GM12878 (cell line): Measurements from ENCODE around the gene DTD2. TPM values are rescaled to one million over a fixed set of nuclear protein-coding genes. Genes with fewer than 3 reads are reported as not detected.
"Not testable (repeated sequence)": the region's sequence is repeated elsewhere in the genome, so short reads cannot be mapped to it uniquely, and the experiment has no call there.

ENCODE experiments used
- ATAC-seq: fragments of 200-7000 bp; cut with Tn5 transposase; 3 replicates; pipeline ENCODE4 v1.9.1; 2020; ENCODE audit warnings: mild to moderate bottlenecking, moderate library complexity
- BruUV-seq: library from RNA; stranded (reverse); fragments of 400-500 nt; replicated peaks from 2 replicates; lab custom pipeline; 2021; lab: Mats Ljungman, UMichigan
- CTCF ChIA-PET: fragments of 300-600 bp; sonication (Branson Sonifier 250); formaldehyde crosslinking; extraction: SDS; loops from one replicate; lab custom pipeline; 2021; ENCODE audit warnings: inconsistent platforms; lab: Yijun Ruan, JAX
- POLR2A ChIA-PET: fragments of 350-600 bp; formaldehyde crosslinking; extraction: SDS; loops from one replicate; lab custom pipeline; 2021; ENCODE audit warnings: inconsistent platforms; lab: Charles Lee
- RAD21 ChIA-PET: fragments of 300-600 bp; sonication (Branson Sonifier 250); formaldehyde crosslinking; loops from one replicate; lab custom pipeline; 2023; ENCODE audit warnings: antibody characterized with exemption; ENCODE audit not compliant: unreplicated experiment; lab: Charles Lee
- SMC1A ChIA-PET: fragments of 300-600 bp; sonication (Branson Sonifier 250); formaldehyde crosslinking; loops from one replicate; lab custom pipeline; 2023; ENCODE audit not compliant: unreplicated experiment, uncharacterized antibody; lab: Charles Lee
- DNase-seq: peaks from one replicate; pipeline ENCODE4 v3.0.0-alpha.2; 2011; ENCODE audit warnings: low read depth, low spot score
- FAIRE-seq: peaks from 3 replicates; lab custom pipeline; 2011; peaks lifted over from hg19 to GRCh38; lab: Jason Lieb, UNC
- H2AFZ ChIP-seq: 2 replicates; pipeline ENCODE4 v1.6.0; 2011; ENCODE audit warnings: low read depth, low read length, control low read depth; ENCODE audit not compliant: control insufficient read depth
- H3K27ac ChIP-seq: 2 replicates; pipeline ENCODE4 v1.5.1; 2011; ENCODE audit warnings: control low read depth; ENCODE audit not compliant: control insufficient read depth, insufficient read depth
- H3K27me3 ChIP-seq, 2 experiments: replicated peaks in 1 of 2; 2 replicates each; pipeline versions ENCODE4 v1.6.0 to v1.6.1; 2011; ENCODE audit warnings: low read length in 1 of 2; ENCODE audit not compliant: control insufficient read depth in 2 of 2, insufficient read depth in 2 of 2
- H3K36me3 ChIP-seq, 2 experiments: 2 replicates each; pipeline ENCODE4 v1.5.1; 2011; ENCODE audit warnings: low read length in 1 of 2; ENCODE audit not compliant: control insufficient read depth in 2 of 2, insufficient read depth in 2 of 2
- H3K4me1 ChIP-seq: 2 replicates; pipeline ENCODE4 v1.6.1; 2011; ENCODE audit warnings: mild to moderate bottlenecking, low read length, moderate library complexity, mixed read lengths; ENCODE audit not compliant: control insufficient read depth, insufficient read depth
- H3K4me2 ChIP-seq: 2 replicates; pipeline ENCODE4 v1.6.0; 2011; ENCODE audit warnings: control low read depth; ENCODE audit not compliant: control insufficient read depth, insufficient read depth
- H3K4me3 ChIP-seq: fragments of 200-600 bp; sonication (generic); 2 replicates; pipeline ENCODE4 v1.5.1; 2016
- H3K79me2 ChIP-seq: 2 replicates; pipeline ENCODE4 v1.6.0; 2011; ENCODE audit warnings: low read length; ENCODE audit not compliant: control insufficient read depth, insufficient read depth
- H3K9ac ChIP-seq: 2 replicates; pipeline ENCODE4 v1.8.0; 2011; ENCODE audit warnings: low read length, control low read depth, mixed read lengths; ENCODE audit not compliant: control insufficient read depth, insufficient read depth
- H3K9me3 ChIP-seq: replicated peaks from 3 replicates; pipeline ENCODE4 v1.5.1; 2011; ENCODE audit warnings: mild to moderate bottlenecking, low read length; ENCODE audit not compliant: control insufficient read depth, insufficient read depth
- H4K20me1 ChIP-seq: 2 replicates; pipeline ENCODE4 v1.6.0; 2011; ENCODE audit not compliant: control insufficient read depth, insufficient read depth
- IRF3 ChIP-seq: fragments of 450-650 bp; IDR thresholded peaks from 2 replicates; pipeline ENCODE4 v1.6.1; 2014; ENCODE audit warnings: mild to moderate bottlenecking
- POLR2A ChIP-seq: IDR thresholded peaks from 2 replicates; pipeline ENCODE4 v1.6.1; 2011; ENCODE audit warnings: low read depth, mild to moderate bottlenecking, low read length
- WRNIP1 ChIP-seq: IDR thresholded peaks from 2 replicates; pipeline ENCODE4 v1.6.1; 2011; ENCODE audit warnings: low read depth, low read length, improper control_type of control experiment, borderline replicate concordance
- ZBTB11 ChIP-seq: fragments of 450-650 bp; formaldehyde crosslinking; IDR thresholded peaks from 2 replicates; pipeline ENCODE4 v1.5.0; 2022; ENCODE audit warnings: mild to moderate bottlenecking, missing genetic modification characterization
- WGBS: methylation state at CpG from one replicate; pipeline ENCODE4 v1.1.6; 2016; ENCODE audit warnings: low lambda C conversion rate; ENCODE audit not compliant: insufficient replicate concordance, insufficient coverage; ENCODE audit errors: missing lambda C conversion rate; 5-methylcytosine and 5-hydroxymethylcytosine counted together
- in situ Hi-C: fragments of 300-500 bp; cut with MboI; formaldehyde crosslinking; loops from 9 replicates; pipeline ENCODE4 v1.14.3; 2018; ENCODE audit warnings: mixed read lengths
- intact Hi-C: fragments of 100-400 bp; cut with micrococcal nuclease; formaldehyde crosslinking; loops from one replicate; pipeline ENCODE4 v1.14.2; 2022; ENCODE audit not compliant: unreplicated experiment
- polyA plus RNA-seq, 11 experiments: library from polyadenylated mRNA; depleted of rRNA in 4 of 11; unstranded in 6 of 11; stranded (reverse) in 5 of 11; fragments of >200 nt; fragmentation: Nextera tagmentation in 4 of 11; fragmentation: Illumina TruSeq in 1 of 11; extraction: Ambion mirVana in 4 of 11; extraction: Trizol in 1 of 11; gene quantifications; 1 replicate in 1 of 11; 2 replicates in 10 of 11; pipeline versions ENCODE4 v1.2.1 to v1.2.3, GENCODE V29; 2011 to 2016; ENCODE audit warnings: inconsistent platforms in 2 of 11, missing spikeins in 2 of 11, low read depth in 1 of 11
- total RNA-seq, 4 experiments: library from RNA; depleted of rRNA in 3 of 4; stranded (reverse); fragments of >200 nt in 3 of 4; fragmentation: Illumina TruSeq in 1 of 4; extraction: Trizol in 1 of 4; gene quantifications; 2 replicates each; pipeline versions ENCODE4 v1.2.1 to v1.2.3, GENCODE V29; 2013 to 2021

DTD2 gene
- total and polyA plus RNA-seq, 10 of the 15 experiments (the other 5 are each of a cell fraction or from before 2014, with no cell fraction given) = 4.5 to 32.8 (median 15.9) TPM

GRCh38 chr14:31439561-31439960 is 17.7 kb downstream of the DTD2 start (continued):
- TF ChIP-seq ZBTB11 (no peak), POLR2A (no peak), WRNIP1 (no peak), IRF3 (no peak)

- H3K9ac ChIP-seq, in situ Hi-C loops, H3K4me1 ChIP-seq, H3K27ac ChIP-seq, H3K4me3 ChIP-seq, H3K27me3 ChIP-seq, BruUV-seq, H3K36me3 ChIP-seq, intact Hi-C loops, SMC1A ChIA-PET, H2AFZ ChIP-seq, FAIRE-seq, POLR2A ChIA-PET, H3K79me2 ChIP-seq, DNase-seq, ATAC-seq, H4K20me1 ChIP-seq, RAD21 ChIA-PET, H3K9me3 ChIP-seq, H3K4me2 ChIP-seq: not testable (repeated sequence)
- CTCF ChIA-PET = interaction anchor here (0.7 kb wide), 1 partner anchor 107 kb away, joined by 3 read pairs; no protein-coding TSS in a partner anchor
- 89% methylated on average over 8 of the region's 45 CpGs for WGBS
Observed at GRCh38 chr14:31437045-31437691, 20.1 kb downstream of the DTD2 start.
